HepG2 (cell line): Measurements from ENCODE around the gene GPR61. TPM values are rescaled to one million over a fixed set of nuclear protein-coding genes. Genes with fewer than 3 reads are reported as not detected.

Source experiments
- ATAC-seq: fragments of 200-7000 bp; cut with Tn5 transposase; 3 replicates; pipeline ENCODE4 v1.9.1; 2020; ENCODE audit warnings: mild to moderate bottlenecking, moderate library complexity
- BruUV-seq: library from RNA; stranded (reverse); fragments of 400-500 nt; replicated peaks from 2 replicates; lab custom pipeline; 2021; lab: Mats Ljungman, UMichigan
- CTCF ChIA-PET: fragments of 300-600 bp; formaldehyde crosslinking; extraction: SDS; loops from one replicate; lab custom pipeline; 2021; ENCODE audit warnings: low total read pairs, inconsistent platforms, low intra/inter-chr PET ratio; lab: Yijun Ruan, JAX
- POLR2A ChIA-PET: fragments of 350-600 bp; sonication (Branson Sonifier 250); formaldehyde crosslinking; loops from one replicate; lab custom pipeline; 2020; ENCODE audit warnings: antibody characterized with exemption, inconsistent platforms; lab: Yijun Ruan, JAX
- DNase-seq: peaks from one replicate; pipeline ENCODE4 v3.0.0-alpha.2; 2015; ENCODE audit warnings: low spot score
- FAIRE-seq: peaks from 3 replicates; lab custom pipeline; 2011; peaks lifted over from hg19 to GRCh38; lab: Jason Lieb, UNC
- H2AFZ ChIP-seq: one replicate; pipeline ENCODE4 v1.6.1; 2011; ENCODE audit warnings: low read length, inconsistent platforms
- H3K27ac ChIP-seq: fragments of 300-600 bp; 3 replicates; pipeline ENCODE4 v1.8.0; 2011; ENCODE audit warnings: mixed run types, mild to moderate bottlenecking, mixed read lengths, low read length, inconsistent platforms; ENCODE audit not compliant: insufficient read depth; ENCODE audit errors: extremely low read length
- H3K27me3 ChIP-seq, 2 experiments: fragments of 200-600 bp in 1 of 2; 2 replicates in 1 of 2; 3 replicates in 1 of 2; pipeline versions ENCODE4 v1.6.0 to v1.8.0; 2011; ENCODE audit warnings: low read length in 2 of 2, mild to moderate bottlenecking in 2 of 2, moderate library complexity in 2 of 2, inconsistent platforms in 1 of 2; ENCODE audit not compliant: insufficient read depth in 2 of 2, control insufficient read depth in 1 of 2
- H3K36me3 ChIP-seq, 2 experiments: fragments of 200-600 bp in 1 of 2; replicated peaks in 1 of 2; 2 replicates in 1 of 2; 3 replicates in 1 of 2; pipeline versions ENCODE4 v1.5.1 to v1.8.0; 2011; ENCODE audit warnings: low read length in 2 of 2, inconsistent platforms in 1 of 2; ENCODE audit not compliant: insufficient read depth in 2 of 2, control insufficient read depth in 1 of 2
- H3K4me1 ChIP-seq: 2 replicates; pipeline ENCODE4 v1.5.1; 2012; ENCODE audit warnings: low read length, inconsistent platforms; ENCODE audit not compliant: insufficient read depth
- H3K4me2 ChIP-seq: 2 replicates; pipeline ENCODE4 v1.6.0; 2011; ENCODE audit warnings: low read depth, low read length, inconsistent platforms
- H3K4me3 ChIP-seq, 3 experiments: fragments of 200-600 bp in 1 of 3; sonication (generic), shearing (Covaris generic) in 1 of 3; replicated peaks in 1 of 3; 2 replicates each; pipeline ENCODE4 v1.5.1; 2011 to 2016; ENCODE audit warnings: low read length in 3 of 3, inconsistent platforms in 2 of 3, low read depth in 2 of 3, mild to moderate bottlenecking in 2 of 3, control low read depth in 1 of 3, mixed read lengths in 1 of 3; ENCODE audit not compliant: insufficient read depth in 1 of 3
- H3K79me2 ChIP-seq: one replicate; pipeline ENCODE4 v1.6.1; 2011; ENCODE audit warnings: low read length, inconsistent platforms; ENCODE audit not compliant: insufficient read depth
- H3K9ac ChIP-seq: 2 replicates; pipeline ENCODE4 v1.6.0; 2011; ENCODE audit warnings: mild to moderate bottlenecking, low read depth, low read length, inconsistent platforms; ENCODE audit not compliant: insufficient read depth
- H3K9me3 ChIP-seq: 2 replicates; pipeline ENCODE4 v1.5.1; 2012; ENCODE audit warnings: mild to moderate bottlenecking, low read length
- H4K20me1 ChIP-seq: 2 replicates; pipeline ENCODE4 v1.6.0; 2011; ENCODE audit warnings: inconsistent platforms, mild to moderate bottlenecking, low read length, moderate library complexity; ENCODE audit not compliant: insufficient read depth
- ARNTL ChIP-seq: sonication (generic); formaldehyde crosslinking; IDR thresholded peaks from 2 replicates; pipeline ENCODE4 v1.4.0; 2020; ENCODE audit warnings: mild to moderate bottlenecking, missing genetic modification reagents
- BCLAF1 ChIP-seq: fragments of 450-650 bp; IDR thresholded peaks from 2 replicates; pipeline ENCODE4 v1.6.1; 2017; ENCODE audit warnings: mild to moderate bottlenecking
- CHD4 ChIP-seq: fragments of 200-600 bp; sonication (generic); IDR thresholded peaks from 2 replicates; pipeline ENCODE4 v1.7.0; 2017; ENCODE audit warnings: mild to moderate bottlenecking, low read length, borderline replicate concordance
- FOXO1 ChIP-seq: sonication (generic); formaldehyde crosslinking; IDR thresholded peaks from 2 replicates; pipeline ENCODE4 v1.4.0; 2020; ENCODE audit warnings: missing genetic modification reagents
- HNRNPLL ChIP-seq: fragments of 200-400 bp; formaldehyde crosslinking; IDR thresholded peaks from 2 replicates; pipeline ENCODE4 v1.6.1; 2017; ENCODE audit warnings: mild to moderate bottlenecking, low read depth, low read length; ENCODE audit not compliant: poor library complexity, severe bottlenecking
- MEIS2 ChIP-seq: sonication (generic); formaldehyde crosslinking; IDR thresholded peaks from 2 replicates; pipeline ENCODE4 v1.9.0; 2021; ENCODE audit warnings: mild to moderate bottlenecking, missing genetic modification reagents
- NR2F6 ChIP-seq, 2 experiments: IDR thresholded peaks; 2 replicates each; pipeline ENCODE4 v1.6.1; 2016; ENCODE audit warnings: antibody characterized with exemption in 1 of 2, mild to moderate bottlenecking in 1 of 2
- PBX3 ChIP-seq: sonication (generic); formaldehyde crosslinking; IDR thresholded peaks from 2 replicates; pipeline ENCODE4 v1.8.1; 2023; ENCODE audit warnings: missing genetic modification reagents, inconsistent platforms, borderline replicate concordance
- PHF20 ChIP-seq: sonication (generic); formaldehyde crosslinking; IDR thresholded peaks from 2 replicates; pipeline ENCODE4 v1.5.0; 2020; ENCODE audit warnings: mild to moderate bottlenecking, missing genetic modification reagents
- REPIN1 ChIP-seq: sonication (generic); formaldehyde crosslinking; IDR thresholded peaks from 2 replicates; pipeline ENCODE4 v1.8.0; 2022; ENCODE audit warnings: missing genetic modification reagents, low read depth, mild to moderate bottlenecking, borderline replicate concordance
- SNAI1 ChIP-seq: sonication (generic); formaldehyde crosslinking; IDR thresholded peaks from 2 replicates; pipeline ENCODE4 v1.5.0; 2020; ENCODE audit warnings: mild to moderate bottlenecking, missing genetic modification reagents, borderline replicate concordance
- TFE3 ChIP-seq: IDR thresholded peaks from 2 replicates; pipeline ENCODE4 v1.6.1; 2016
- ZNF501 ChIP-seq: sonication (generic); formaldehyde crosslinking; IDR thresholded peaks from 2 replicates; pipeline ENCODE4 v1.5.1; 2020; ENCODE audit warnings: mild to moderate bottlenecking, moderate library complexity, missing genetic modification reagents
- ZNF580 ChIP-seq: IDR thresholded peaks from 2 replicates; pipeline ENCODE4 v1.6.1; 2016; ENCODE audit warnings: low read depth, borderline replicate concordance
- ZNF607 ChIP-seq: sonication (generic); formaldehyde crosslinking; IDR thresholded peaks from 2 replicates; pipeline ENCODE4 v1.5.1; 2020; ENCODE audit warnings: missing genetic modification reagents, mild to moderate bottlenecking, borderline replicate concordance
- in situ Hi-C: cut with HindIII; loops from 2 replicates; pipeline ENCODE4 v1.10.0; 2017; ENCODE audit warnings: low pct_unique_long_range_greater_than_20kb; ENCODE audit not compliant: extremely low pct_ligation_motif_present
- intact Hi-C: fragments of 100-400 bp; cut with micrococcal nuclease; formaldehyde crosslinking; loops from one replicate; pipeline ENCODE4 v1.10.0; 2022; ENCODE audit not compliant: unreplicated experiment
- polyA plus RNA-seq, 8 experiments: library from polyadenylated mRNA; depleted of rRNA in 3 of 8; stranded (reverse) in 7 of 8; unstranded in 1 of 8; fragments of >200 nt; fragmentation: Illumina TruSeq in 4 of 8; extraction: Trizol in 4 of 8; gene quantifications; 2 replicates each; pipeline versions ENCODE4 v1.2.1 to v1.2.3, GENCODE V29; 2011 to 2016; ENCODE audit warnings: low read depth in 4 of 8, missing spikeins in 1 of 8, mixed read lengths in 1 of 8; ENCODE audit not compliant: insufficient read depth in 1 of 8
- total RNA-seq, 5 experiments: library from RNA; depleted of rRNA; stranded (reverse); fragments of >200 nt; fragmentation: Illumina TruSeq; extraction: Trizol; gene quantifications; 2 replicates each; pipeline ENCODE4 v1.2.3, GENCODE V29; 2016; ENCODE audit warnings: low read depth in 1 of 5

GPR61 gene
- total and polyA plus RNA-seq, 2 of the 13 experiments (the other 11 are each of a cell fraction or from before 2014, with no cell fraction given) = not detected

- BruUV-seq = no TSS peak
- Histone ChIP-seq H2AFZ (no peak overlapping the region), H3K4me3 (no peak overlapping the region), H4K20me1 (no peaks in the 10 kb centered on the region), H3K9me3 (no peaks in the 10 kb centered on the region), H3K36me3 (peaks cover 18 to 43% of the 10 kb centered on the region in 2 experiments), H3K9ac (no peak overlapping the region), H3K27me3 (no peaks in the 10 kb centered on the region; a peak in 1 of 5 replicates), H3K4me1 (peaks cover 41% of the 10 kb centered on the region), H3K27ac (no peak overlapping the region), H3K4me2 (no peak overlapping the region), H3K79me2 (no peaks in the 10 kb centered on the region)
- ChIA-PET POLR2A (no interaction called here), CTCF (no interaction called here)
- FAIRE-seq (no peak), DNase-seq (no peak), ATAC-seq (no peak)
- intact Hi-C loops = loop anchor here (5.0 kb wide), 1 partner anchor 42 kb away; the partner anchor contains the start of gene GNAI3
- in situ Hi-C loops = no loop called here
- TF ChIP-seq REPIN1 (CRISPR knock-in tag) = no peak
- no peak for TF ChIP-seq PHF20
- TF ChIP-seq BCLAF1 = no peak
- TF ChIP-seq MEIS2 = no peak
- no peak for TF ChIP-seq PBX3 (CRISPR knock-in tag)
- no peak for TF ChIP-seq ARNTL
- TF ChIP-seq SNAI1 (CRISPR knock-in tag) = no peak
- no peak for TF ChIP-seq ZNF580 (CRISPR knock-in tag)
- TF ChIP-seq FOXO1 = no peak
- TF ChIP-seq CHD4 = no peak
- TF ChIP-seq ZNF501 = no peak
- TF ChIP-seq TFE3 (CRISPR knock-in tag) = no peak
- TF ChIP-seq ZNF607 = no peak
- TF ChIP-seq HNRNPLL = no peak
- no peak for TF ChIP-seq NR2F6 (IDR thresholded peaks at IDR 0.05)
- no peak for TF ChIP-seq NR2F6 (CRISPR knock-in tag; IDR thresholded peaks at IDR 0.05)
Measured at GRCh38 chr1:109589679-109590078, 50.0 kb downstream of the GPR61 start.
